Measurements from ENCODE around the gene CHST7.

GRCh38 chrX:46579250-46579649 lies 5.7 kb downstream of the CHST7 start:
- TF ChIP-seq CTCF (IDR thresholded peaks at IDR 0.05) (no peak), ZFX (IDR thresholded peaks at IDR 0.05; ENCODE audit: borderline replicate concordance) (no peak)
